Prostate gland (tissue), 2 donors: ENCODE measurements around the gene CCDC159. TPM values are rescaled to one million over a fixed set of nuclear protein-coding genes. Genes with fewer than 3 reads are reported as not detected.

ENCODE experiments used
- DNase-seq: peaks from one replicate; pipeline ENCODE4 v3.0.0-alpha.2; 2019; ENCODE audit warnings: low spot score
- H3K27ac ChIP-seq, 2 donors: fragments of 200-600 bp; sonication (generic); 2 replicates each; pipeline ENCODE4 v1.5.1; 2017 to 2019
- H3K27me3 ChIP-seq: fragments of 200-600 bp; sonication (generic); replicated peaks from 2 replicates; pipeline ENCODE4 v1.5.1; 2019; ENCODE audit not compliant: insufficient read depth
- H3K36me3 ChIP-seq, 2 donors: fragments of 200-600 bp; sonication (generic); 1 replicate in 1 of 2; 2 replicates in 1 of 2; pipeline versions ENCODE4 v1.5.1 to v1.8.1; 2017 to 2019
- H3K4me1 ChIP-seq: fragments of 200-600 bp; sonication (generic); replicated peaks from 2 replicates; pipeline ENCODE4 v1.5.1; 2019
- H3K4me3 ChIP-seq, 2 donors: fragments of 200-600 bp; sonication (generic); 2 replicates each; pipeline ENCODE4 v1.5.1; 2017 to 2019
- H3K9me3 ChIP-seq: fragments of 200-600 bp; sonication (generic); 2 replicates; pipeline ENCODE4 v1.5.1; 2017
- CTCF ChIP-seq, 4 experiments: fragments of 200-600 bp in 2 of 4; fragments of 450-650 bp in 2 of 4; sonication (generic) in 2 of 4; IDR thresholded peaks; 1 replicate in 3 of 4; 2 replicates in 1 of 4; pipeline ENCODE4 v1.5.1; 2016 to 2019; ENCODE audit warnings: antibody characterized with exemption in 4 of 4, mild to moderate bottlenecking in 2 of 4, moderate library complexity in 2 of 4
- POLR2A ChIP-seq: fragments of 450-650 bp; IDR thresholded peaks from one replicate; pipeline ENCODE4 v1.6.1; 2016; ENCODE audit warnings: antibody characterized with exemption, mild to moderate bottlenecking
- POLR2AphosphoS5 ChIP-seq: sonication (generic); formaldehyde crosslinking; IDR thresholded peaks from one replicate; pipeline ENCODE4 v1.6.1; 2017; ENCODE audit warnings: antibody characterized with exemption
- WGBS: methylation state at CpG from one replicate; pipeline ENCODE4 v1.1.5; 2018; 5-methylcytosine and 5-hydroxymethylcytosine counted together
- intact Hi-C: fragments of 100-400 bp; cut with DNase I; formaldehyde crosslinking; loops from one replicate; pipeline ENCODE4 v1.14.2; 2022
- total RNA-seq, 2 donors: library from RNA; depleted of rRNA; stranded (reverse); fragments of >200 nt; gene quantifications; one replicate each; pipeline ENCODE4 v1.1.0, GENCODE V29; 2016

Gene CCDC159
- total RNA-seq, 2 donors from 2014 or later = 51.5 to 52.4 TPM

- DNase-seq = peak; percentile 96
- intact Hi-C loops = loop anchor here (2.0 to 10.0 kb wide), 2 partner anchors 54 to 204 kb away; partner anchors contain the start of genes ODAD3 and PRKCSH
- peak overlapping the region; percentile 87 to 91 for H3K27ac ChIP-seq
- H3K4me1 ChIP-seq = peaks cover 20% of the 10 kb centered on the region
- H3K36me3 ChIP-seq = no peaks in the 10 kb centered on the region
- H3K9me3 ChIP-seq = no peaks in the 10 kb centered on the region
- WGBS = 2% methylated on average over 38 of the region's 54 CpGs
- H3K4me3 ChIP-seq = peak overlapping the region; percentile 39 to 41
- H3K27me3 ChIP-seq = no peaks in the 10 kb centered on the region
- TF ChIP-seq POLR2AphosphoS5 = peak; percentile 98
- TF ChIP-seq POLR2A = peak; percentile 87
- peak; percentile 76 to 93 (median 86) for TF ChIP-seq CTCF (IDR thresholded peaks at IDR 0.05)
These were observed 34.6 kb downstream of the CCDC159 start for GRCh38 chr19:11380653-11381537.

- peak overlapping the region in 1 of 2 donors; percentile 51 for H3K27ac ChIP-seq
- TF ChIP-seq POLR2AphosphoS5 = no peak
- peak; percentile 11 to 75 (median 36) for TF ChIP-seq CTCF (IDR thresholded peaks at IDR 0.05)
- TF ChIP-seq POLR2A = no peak
- H3K9me3 ChIP-seq = no peaks in the 10 kb centered on the region
- DNase-seq = no peak
- peak overlapping the region; percentile 10 to 26 for H3K4me3 ChIP-seq
- H3K4me1 ChIP-seq = peaks cover 18% of the 10 kb centered on the region
- intact Hi-C loops = loop anchor here (10.0 kb wide), 1 partner anchor 202 kb away; no protein-coding TSS in a partner anchor
- WGBS = 3% methylated on average over 63 of the region's 65 CpGs
- H3K36me3 ChIP-seq = no peaks in the 10 kb centered on the region
- no peaks in the 10 kb centered on the region for H3K27me3 ChIP-seq
These were observed 36.8 kb downstream of the CCDC159 start for GRCh38 chr19:11382898-11383705.

GRCh38 chr19:11383706-11384048 is 37.4 kb downstream of the CCDC159 start:
- DNase-seq = no peak
- Histone ChIP-seq H3K27me3 (no peaks in the 10 kb centered on the region), H3K9me3 (no peaks in the 10 kb centered on the region), H3K36me3 (no peaks in the 10 kb centered on the region), H3K4me1 (peaks cover 13% of the 10 kb centered on the region), H3K27ac (peak overlapping the region; percentile 50 to 51), H3K4me3 (peak overlapping the region; percentile 10 to 26)
- TF ChIP-seq POLR2A (no peak), CTCF (IDR thresholded peaks at IDR 0.05) (no peak), POLR2AphosphoS5 (no peak)
- 4% methylated on average over 9 of the region's 9 CpGs for WGBS
- intact Hi-C loops = loop anchor here (10.0 kb wide), 1 partner anchor 201 kb away; no protein-coding TSS in a partner anchor

- no peak for DNase-seq
- Histone ChIP-seq H3K4me1 (peaks cover 13% of the 10 kb centered on the region), H3K9me3 (no peaks in the 10 kb centered on the region), H3K27me3 (no peaks in the 10 kb centered on the region), H3K4me3 (no peak overlapping the region), H3K36me3 (no peaks in the 10 kb centered on the region), H3K27ac (no peak overlapping the region)
- WGBS = 85% methylated on average over 5 of the region's 5 CpGs
- TF ChIP-seq POLR2AphosphoS5 (no peak), POLR2A (no peak), CTCF (IDR thresholded peaks at IDR 0.05) (no peak)
- intact Hi-C loops = loop anchor here (10.0 kb wide), 1 partner anchor 200 kb away; no protein-coding TSS in a partner anchor
These were observed 38.4 kb downstream of the CCDC159 start for GRCh38 chr19:11384778-11385129.
